Spleen (tissue), 7 donors: ENCODE data around the gene MAL.

Experiments
- CTCF ChIP-seq, 11 experiments: fragments of 200-600 bp in 7 of 11; fragments of 450-650 bp in 4 of 11; sonication (generic) in 4 of 11; IDR thresholded peaks in 8 of 11; conservative IDR thresholded peaks in 3 of 11; 1 replicate in 7 of 11; 2 replicates in 4 of 11; pipeline versions ENCODE4 v1.4.0 to v1.8.0; 2016 to 2021; ENCODE audit warnings: antibody characterized with exemption in 11 of 11, inconsistent platforms in 4 of 11, mild to moderate bottlenecking in 1 of 11
- POLR2A ChIP-seq, 3 donors: fragments of 450-650 bp; IDR thresholded peaks; one replicate each; pipeline ENCODE4 v1.5.1; 2017; ENCODE audit warnings: antibody characterized with exemption in 3 of 3, mild to moderate bottlenecking in 1 of 3
- donor health status: DM: no; HTN: no; CAD: no; lungs with moderate emphysema.
- donor health status: DM: no; HTN: no; CAD: no.
- donor health status: DM: no; HTN: no; CAD: no.

- TF ChIP-seq POLR2A (IDR thresholded peaks at IDR 0.05) (no peak), CTCF (IDR thresholded peaks at IDR 0.05 in 8 of 11, conservative IDR thresholded peaks at IDR 0.05 in 3 of 11) (no peak)
Observed at GRCh38 chr2:95031726-95032116, 6.2 kb downstream of the MAL start.
